Measurements from ENCODE around the gene GDAP1L1.

DNA sequence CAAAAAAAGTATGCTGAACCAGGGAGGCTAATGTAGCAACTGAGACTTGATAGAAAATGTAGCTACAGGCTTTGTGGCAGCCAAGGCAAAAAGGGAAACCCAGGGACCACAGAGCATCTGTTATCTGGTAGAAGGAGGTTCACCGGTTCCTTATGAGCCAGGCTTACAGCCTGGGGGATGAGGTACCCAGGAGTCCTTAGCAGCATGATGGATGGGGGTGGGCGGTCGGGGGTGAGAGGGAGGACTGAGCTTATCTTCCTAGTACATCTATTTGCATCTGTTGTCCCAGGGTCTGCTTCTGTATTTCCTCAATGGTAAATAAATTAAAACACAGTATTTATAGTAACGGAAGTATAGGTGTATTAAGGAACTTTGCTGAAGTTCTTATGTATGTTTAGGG is 1.1 kb upstream of the GDAP1L1 start:
- no peak for TF ChIP-seq POLR2A (IDR thresholded peaks at IDR 0.05)
- TF ChIP-seq, protein P1, sequence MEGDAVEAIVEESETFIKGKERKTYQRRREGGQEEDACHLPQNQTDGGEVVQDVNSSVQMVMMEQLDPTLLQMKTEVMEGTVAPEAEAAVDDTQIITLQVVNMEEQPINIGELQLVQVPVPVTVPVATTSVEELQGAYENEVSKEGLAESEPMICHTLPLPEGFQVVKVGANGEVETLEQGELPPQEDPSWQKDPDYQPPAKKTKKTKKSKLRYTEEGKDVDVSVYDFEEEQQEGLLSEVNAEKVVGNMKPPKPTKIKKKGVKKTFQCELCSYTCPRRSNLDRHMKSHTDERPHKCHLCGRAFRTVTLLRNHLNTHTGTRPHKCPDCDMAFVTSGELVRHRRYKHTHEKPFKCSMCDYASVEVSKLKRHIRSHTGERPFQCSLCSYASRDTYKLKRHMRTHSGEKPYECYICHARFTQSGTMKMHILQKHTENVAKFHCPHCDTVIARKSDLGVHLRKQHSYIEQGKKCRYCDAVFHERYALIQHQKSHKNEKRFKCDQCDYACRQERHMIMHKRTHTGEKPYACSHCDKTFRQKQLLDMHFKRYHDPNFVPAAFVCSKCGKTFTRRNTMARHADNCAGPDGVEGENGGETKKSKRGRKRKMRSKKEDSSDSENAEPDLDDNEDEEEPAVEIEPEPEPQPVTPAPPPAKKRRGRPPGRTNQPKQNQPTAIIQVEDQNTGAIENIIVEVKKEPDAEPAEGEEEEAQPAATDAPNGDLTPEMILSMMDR (IDR thresholded peaks at IDR 0.05): no peak

Data from body of pancreas (tissue), 4 donors.